GM23338 (cell line): ENCODE results near the gene ARHGEF2. TPM values are rescaled to one million over a fixed set of nuclear protein-coding genes. Genes with fewer than 3 reads are reported as not detected.

ENCODE experiments used
- ATAC-seq: fragments of 200-7000 bp; cut with Tn5 transposase; 3 replicates; pipeline ENCODE4 v1.9.1; 2020
- DNase-seq: peaks from one replicate; pipeline ENCODE4 v3.0.0-alpha.2; 2015; ENCODE audit warnings: low spot score
- H2AFZ ChIP-seq: fragments of 200-600 bp; sonication (generic); 2 replicates; pipeline ENCODE4 v1.8.0; 2016; ENCODE audit warnings: antibody characterized with exemption, mild to moderate bottlenecking, moderate library complexity
- H3F3A ChIP-seq: fragments of 200-600 bp; sonication (generic); replicated peaks from 2 replicates; pipeline ENCODE4 v1.8.0; 2017; ENCODE audit warnings: antibody characterized with exemption, mixed run types, low read depth
- H3K27ac ChIP-seq: fragments of 200-600 bp; sonication (generic); 2 replicates; pipeline ENCODE4 v1.6.1; 2016; ENCODE audit warnings: low read depth
- H3K27me3 ChIP-seq: fragments of 200-600 bp; sonication (generic); 2 replicates; pipeline ENCODE4 v1.8.0; 2016; ENCODE audit warnings: mild to moderate bottlenecking, mixed run types, moderate library complexity; ENCODE audit not compliant: insufficient read depth
- H3K36me3 ChIP-seq: fragments of 200-600 bp; sonication (generic); 2 replicates; pipeline ENCODE4 v1.8.0; 2016; ENCODE audit warnings: mild to moderate bottlenecking; ENCODE audit not compliant: insufficient read depth
- H3K4me1 ChIP-seq: fragments of 200-600 bp; sonication (generic); 2 replicates; pipeline ENCODE4 v1.8.0; 2016; ENCODE audit warnings: mild to moderate bottlenecking, moderate library complexity; ENCODE audit not compliant: insufficient read depth
- H3K4me2 ChIP-seq: fragments of 200-600 bp; sonication (generic); 2 replicates; pipeline ENCODE4 v1.7.1; 2017; ENCODE audit warnings: mixed run types
- H3K4me3 ChIP-seq: fragments of 200-600 bp; sonication (generic); 2 replicates; pipeline ENCODE4 v1.6.1; 2016; ENCODE audit warnings: mixed run types
- H3K79me2 ChIP-seq: fragments of 200-600 bp; sonication (generic); replicated peaks from 2 replicates; pipeline ENCODE4 v1.8.0; 2017; ENCODE audit warnings: mild to moderate bottlenecking; ENCODE audit not compliant: insufficient read depth
- H3K9me2 ChIP-seq: fragments of 200-600 bp; sonication (generic); 2 replicates; pipeline ENCODE4 v1.8.0; 2017; ENCODE audit not compliant: insufficient read depth
- H4K20me1 ChIP-seq: fragments of 200-600 bp; sonication (generic); replicated peaks from 2 replicates; pipeline ENCODE4 v1.8.0; 2017; ENCODE audit warnings: mild to moderate bottlenecking; ENCODE audit not compliant: insufficient read depth
- H3K27ac Mint-ChIP-seq: 2 replicates; pipeline ENCODE4 v1.8.0; 2020; ENCODE audit warnings: inconsistent platforms, mild to moderate bottlenecking, moderate library complexity, mixed read lengths
- H3K27me3 Mint-ChIP-seq: 3 replicates; pipeline ENCODE4 v1.8.0; 2022; ENCODE audit warnings: low read depth, mild to moderate bottlenecking, moderate library complexity, mixed read lengths, inconsistent platforms; ENCODE audit not compliant: insufficient read depth, poor library complexity
- H3K36me3 Mint-ChIP-seq: 3 replicates; pipeline ENCODE4 v1.8.0; 2021; ENCODE audit warnings: low read depth, mild to moderate bottlenecking, inconsistent platforms, moderate library complexity, mixed read lengths
- H3K4me1 Mint-ChIP-seq: 3 replicates; pipeline ENCODE4 v1.8.0; 2020; ENCODE audit warnings: mild to moderate bottlenecking, inconsistent platforms, mixed read lengths
- H3K4me3 Mint-ChIP-seq: 3 replicates; pipeline ENCODE4 v1.8.0; 2021; ENCODE audit warnings: moderate library complexity, mild to moderate bottlenecking, inconsistent platforms, mixed read lengths
- H3K9me3 Mint-ChIP-seq: 3 replicates; pipeline ENCODE4 v1.8.0; 2020; ENCODE audit warnings: moderate library complexity, mild to moderate bottlenecking, inconsistent platforms, mixed read lengths
- CREB1 ChIP-seq: fragments of 250-450 bp; sonication (Bioruptor Pico); IDR thresholded peaks from 2 replicates; pipeline ENCODE4 v1.5.0; 2020; ENCODE audit warnings: low read depth, mild to moderate bottlenecking, moderate library complexity
- ETS1 ChIP-seq: IDR thresholded peaks from 2 replicates; pipeline ENCODE4 v1.6.1; 2016; ENCODE audit warnings: antibody characterized with exemption
- JUNB ChIP-seq: IDR thresholded peaks from one replicate; pipeline ENCODE4 v1.6.1; 2016; ENCODE audit warnings: antibody characterized with exemption; ENCODE audit not compliant: unreplicated experiment
- POLR2AphosphoS5 ChIP-seq: IDR thresholded peaks from 2 replicates; pipeline ENCODE4 v1.6.1; 2016; ENCODE audit warnings: antibody characterized with exemption, low read depth
- ZNF114 ChIP-seq: fragments of 250-450 bp; sonication (Bioruptor Pico); IDR thresholded peaks from 2 replicates; pipeline ENCODE4 v1.5.0; 2020; ENCODE audit warnings: mild to moderate bottlenecking, moderate library complexity
- ZNF331 ChIP-seq: fragments of 250-450 bp; sonication (Bioruptor Pico); IDR thresholded peaks from 2 replicates; pipeline ENCODE4 v1.5.0; 2020; ENCODE audit warnings: low read depth, mild to moderate bottlenecking, moderate library complexity
- polyA plus RNA-seq: library from polyadenylated mRNA; unstranded; fragments of >200 nt; fragmentation: Nextera tagmentation; extraction: Ambion mirVana; gene quantifications from 2 replicates; pipeline ENCODE4 v1.2.1, GENCODE V29; 2016
- total RNA-seq: library from RNA; depleted of rRNA; stranded (reverse); fragments of >200 nt; shearing (Covaris generic); gene quantifications from 2 replicates; pipeline ENCODE4 v1.2.3, GENCODE V29; 2014
- TF ChIP-seq, protein P1 (sequence below), 2 experiments: fragments of 200-600 bp in 1 of 2; sonication (generic) in 1 of 2; conservative IDR thresholded peaks; 2 replicates each; pipeline versions ENCODE4 v1.5.1 to v1.6.1; 2016 to 2017; ENCODE audit warnings: antibody characterized with exemption in 2 of 2, low read depth in 2 of 2, mild to moderate bottlenecking in 2 of 2, moderate library complexity in 1 of 2

Gene ARHGEF2
- total and polyA plus RNA-seq, 2 experiments from 2014 or later, result 23.0 to 87.6 TPM

DNA sequence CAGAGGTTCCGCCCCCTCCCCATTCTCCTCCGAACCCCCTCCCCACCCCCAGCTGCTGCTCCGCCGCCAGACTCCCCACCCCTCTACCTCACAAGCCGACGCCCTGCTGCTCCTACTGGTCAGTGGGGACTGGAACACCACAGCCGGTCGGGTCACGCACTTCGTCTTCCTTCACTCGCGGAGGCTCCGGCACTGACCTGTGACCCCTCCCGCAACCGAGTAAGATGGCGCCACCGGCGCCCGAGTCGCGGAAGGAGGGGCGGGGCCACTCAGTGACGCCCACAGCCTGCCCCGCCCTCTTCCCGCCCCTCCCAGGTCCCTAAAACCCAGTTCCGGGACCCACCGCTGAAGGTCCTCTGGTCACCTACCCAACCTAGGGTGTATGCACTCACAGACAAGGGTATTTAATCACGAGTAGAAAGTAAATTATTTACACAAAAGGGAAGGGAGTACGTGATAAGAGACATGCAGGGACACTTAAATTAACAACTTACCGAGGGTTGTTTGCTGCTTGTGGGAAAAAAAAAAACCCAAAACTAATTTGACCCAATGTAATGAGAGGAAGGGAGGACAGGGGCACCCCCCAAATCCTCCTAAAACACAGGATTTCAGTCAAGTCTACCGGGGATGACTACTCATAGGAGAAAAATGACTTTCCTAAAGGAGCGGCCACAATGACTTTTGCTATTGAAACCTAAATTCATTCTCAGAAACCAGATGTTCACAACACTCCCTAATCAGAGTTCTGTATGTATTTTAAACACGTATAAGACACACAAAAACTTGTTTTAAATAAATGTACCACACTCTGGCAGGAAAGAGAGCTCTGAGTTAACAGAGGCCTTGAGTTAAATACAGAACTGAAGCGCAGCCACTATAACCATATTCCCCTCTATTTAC lies 66.9 kb downstream of the ARHGEF2 start, which contains the start of gene RIT1:
Gene RIT1 (minus strand): TSS at position 194 of the 900 bp plus-strand sequence. CDS start 588 bp downstream, outside the sequence.
- Histone ChIP-seq H3K27me3 (no peaks in the 10 kb centered on the region), H3F3A (peaks cover 43% of the 10 kb centered on the region), H3K4me2 (peak within 1 kb of the TSS; percentile 91), H4K20me1 (peaks cover 23% of the 10 kb centered on the region), H3K4me1 (peaks cover 5% of the 10 kb centered on the region; the same call in 1 of the 2 replicates), H3K27ac (peak within 1 kb of the TSS; percentile 92), H3K9me2 (no peaks in the 10 kb centered on the region), H3K4me3 (peak within 1 kb of the TSS; percentile 83), H2AFZ (0 out of 2 replicates have a peak within 1 kb of the TSS, but pooled peaks have one; percentile 60), H3K36me3 (peaks cover 37% of the 10 kb centered on the region), H3K79me2 (peaks cover 20% of the 10 kb centered on the region)
- Mint-ChIP-seq H3K4me3 (peak within 1 kb of the TSS; percentile 88), H3K36me3 (peaks cover 68% of the 10 kb centered on the region), H3K27ac (peak within 1 kb of the TSS; percentile 91), H3K4me1 (peaks cover 13% of the 10 kb centered on the region; the same call in 2 of the 3 replicates), H3K27me3 (peaks cover 6% of the 10 kb centered on the region), H3K9me3 (no peaks in the 10 kb centered on the region)
- DNase-seq, result peak; percentile 94
- ATAC-seq, result peak; percentile 94
- peak; percentile 81 for TF ChIP-seq POLR2AphosphoS5
- no peak for TF ChIP-seq ETS1
- TF ChIP-seq CREB1 (CRISPR knock-in tag), result peak; percentile 77

- no peaks in the 10 kb centered on the region for H3K9me3 Mint-ChIP-seq
- H3K4me3 Mint-ChIP-seq, result peak overlapping the region; percentile 88
- Histone ChIP-seq H3K27me3 (no peaks in the 10 kb centered on the region), H4K20me1 (peaks cover 26% of the 10 kb centered on the region), H3K27ac (no peak overlapping the region), H3K79me2 (peaks cover 20% of the 10 kb centered on the region), H3K4me2 (peak overlapping the region; percentile 91), H3K9me2 (no peaks in the 10 kb centered on the region), H3F3A (peaks cover 39% of the 10 kb centered on the region), H2AFZ (0 out of 2 replicates have a peak overlapping the region, but pooled peaks have one; percentile 60), H3K4me1 (peaks cover 5% of the 10 kb centered on the region; the same call in 1 of the 2 replicates), H3K36me3 (peaks cover 37% of the 10 kb centered on the region), H3K4me3 (peak overlapping the region; percentile 83)
- H3K4me1 Mint-ChIP-seq, result peaks cover 13% of the 10 kb centered on the region; the same call in 2 of the 3 replicates
- peaks cover 6% of the 10 kb centered on the region for H3K27me3 Mint-ChIP-seq
- H3K27ac Mint-ChIP-seq, result peak overlapping the region; percentile 91
- TF ChIP-seq, protein P1, sequence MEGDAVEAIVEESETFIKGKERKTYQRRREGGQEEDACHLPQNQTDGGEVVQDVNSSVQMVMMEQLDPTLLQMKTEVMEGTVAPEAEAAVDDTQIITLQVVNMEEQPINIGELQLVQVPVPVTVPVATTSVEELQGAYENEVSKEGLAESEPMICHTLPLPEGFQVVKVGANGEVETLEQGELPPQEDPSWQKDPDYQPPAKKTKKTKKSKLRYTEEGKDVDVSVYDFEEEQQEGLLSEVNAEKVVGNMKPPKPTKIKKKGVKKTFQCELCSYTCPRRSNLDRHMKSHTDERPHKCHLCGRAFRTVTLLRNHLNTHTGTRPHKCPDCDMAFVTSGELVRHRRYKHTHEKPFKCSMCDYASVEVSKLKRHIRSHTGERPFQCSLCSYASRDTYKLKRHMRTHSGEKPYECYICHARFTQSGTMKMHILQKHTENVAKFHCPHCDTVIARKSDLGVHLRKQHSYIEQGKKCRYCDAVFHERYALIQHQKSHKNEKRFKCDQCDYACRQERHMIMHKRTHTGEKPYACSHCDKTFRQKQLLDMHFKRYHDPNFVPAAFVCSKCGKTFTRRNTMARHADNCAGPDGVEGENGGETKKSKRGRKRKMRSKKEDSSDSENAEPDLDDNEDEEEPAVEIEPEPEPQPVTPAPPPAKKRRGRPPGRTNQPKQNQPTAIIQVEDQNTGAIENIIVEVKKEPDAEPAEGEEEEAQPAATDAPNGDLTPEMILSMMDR (conservative IDR thresholded peaks at IDR 0.05; ENCODE audit: low read depth in 2 of 2), result peak; percentile 33 to 48; a peak in 3 of 4 replicates
- TF ChIP-seq CREB1 (CRISPR knock-in tag), result no peak
- no peak for TF ChIP-seq ZNF114 (CRISPR knock-in tag)
- no peak for TF ChIP-seq POLR2AphosphoS5
- no peak for TF ChIP-seq ZNF331 (CRISPR knock-in tag)
- no peak for TF ChIP-seq JUNB
- peak; percentile 54 for DNase-seq
- peak; percentile 71 for ATAC-seq
- peaks cover 64% of the 10 kb centered on the region for H3K36me3 Mint-ChIP-seq
These were observed 67.7 kb downstream of the ARHGEF2 start for GRCh38 chr1:155910621-155911121.
